K562 (cell line): Measurements from ENCODE around the gene SDS. TPM values are rescaled to one million over a fixed set of nuclear protein-coding genes. Genes with fewer than 3 reads are reported as not detected.

Source experiments
- ARID2 ChIP-seq: fragments of 450-650 bp; IDR thresholded peaks from 2 replicates; pipeline ENCODE4 v1.6.1; 2017; ENCODE audit warnings: antibody characterized with exemption, mild to moderate bottlenecking
- ATF4 ChIP-seq: fragments of 450-650 bp; formaldehyde crosslinking; IDR thresholded peaks from 2 replicates; pipeline ENCODE4 v1.4.0; 2022; ENCODE audit warnings: mild to moderate bottlenecking, moderate library complexity
- BRCA1 ChIP-seq, 2 experiments: fragments of 450-650 bp in 1 of 2; sonication (generic) in 1 of 2; formaldehyde crosslinking in 1 of 2; IDR thresholded peaks; 2 replicates each; pipeline versions ENCODE4 v1.5.0 to v1.6.1; 2017 to 2020; ENCODE audit warnings: mild to moderate bottlenecking in 1 of 2, missing genetic modification reagents in 1 of 2
- CBFB ChIP-seq: sonication (generic); formaldehyde crosslinking; IDR thresholded peaks from 2 replicates; pipeline ENCODE4 v1.4.0; 2020; ENCODE audit warnings: mild to moderate bottlenecking, missing genetic modification reagents
- CEBPB ChIP-seq: fragments of 450-650 bp; IDR thresholded peaks from 2 replicates; pipeline ENCODE4 v1.6.1; 2016; ENCODE audit warnings: missing genetic modification characterization, missing compliant biosample characterization
- CLOCK ChIP-seq: fragments of 250-450 bp; sonication (Bioruptor Pico); IDR thresholded peaks from 2 replicates; pipeline ENCODE4 v1.4.0; 2020; ENCODE audit warnings: mild to moderate bottlenecking, moderate library complexity, borderline replicate concordance
- MCM5 ChIP-seq: fragments of 450-650 bp; IDR thresholded peaks from 2 replicates; pipeline ENCODE4 v1.6.1; 2016; ENCODE audit warnings: low read depth
- NR2C2 ChIP-seq, 2 experiments: fragments of 200-800 bp in 1 of 2; sonication (Bioruptor generic) in 1 of 2; sonication (generic) in 1 of 2; formaldehyde crosslinking in 1 of 2; IDR thresholded peaks; 2 replicates each; pipeline versions ENCODE4 v1.6.1 to v1.8.0; 2016 to 2022; ENCODE audit warnings: mild to moderate bottlenecking in 1 of 2, missing compliant biosample characterization in 1 of 2, missing genetic modification characterization in 1 of 2, missing genetic modification reagents in 1 of 2
- PCBP1 ChIP-seq: fragments of 200-400 bp; formaldehyde crosslinking; IDR thresholded peaks from 2 replicates; pipeline ENCODE4 v1.6.1; 2018; ENCODE audit warnings: mild to moderate bottlenecking, low read depth, low read length; ENCODE audit not compliant: poor library complexity, severe bottlenecking
- TEAD2 ChIP-seq: fragments of 450-650 bp; IDR thresholded peaks from 2 replicates; pipeline ENCODE4 v1.6.1; 2016; ENCODE audit warnings: missing genetic modification characterization, control low read depth, missing compliant biosample characterization
- ZBTB11 ChIP-seq, 3 experiments: fragments of 200-800 bp in 1 of 3; fragments of 250-450 bp in 1 of 3; fragments of 450-650 bp in 1 of 3; sonication (Bioruptor Pico) in 1 of 3; sonication (Bioruptor generic) in 1 of 3; formaldehyde crosslinking in 1 of 3; IDR thresholded peaks; 2 replicates each; pipeline versions ENCODE4 v1.6.1 to v1.8.0; 2016 to 2022; ENCODE audit warnings: mild to moderate bottlenecking in 2 of 3, missing genetic modification characterization in 2 of 3, missing compliant biosample characterization in 1 of 3, moderate library complexity in 1 of 3
- ZNF384 ChIP-seq: IDR thresholded peaks from 2 replicates; pipeline ENCODE4 v1.6.1; 2012; ENCODE audit warnings: low read depth, low read length, improper control_type of control experiment
- polyA plus RNA-seq, 8 experiments: library from polyadenylated mRNA; depleted of rRNA in 4 of 8; stranded (reverse) in 5 of 8; unstranded in 3 of 8; fragments of >200 nt; fragmentation: Nextera tagmentation in 2 of 8; fragmentation: Illumina TruSeq in 1 of 8; extraction: Ambion mirVana in 2 of 8; extraction: Trizol in 1 of 8; gene quantifications; 2 replicates each; pipeline versions ENCODE4 v1.2.1 to v1.2.3, GENCODE V29; 2011 to 2014; ENCODE audit warnings: inconsistent platforms in 1 of 8, missing spikeins in 1 of 8
- total RNA-seq, 7 experiments: library from RNA; depleted of rRNA in 6 of 7; stranded (reverse); fragments of >200 nt in 6 of 7; fragmentation: Illumina TruSeq in 2 of 7; extraction: Trizol in 2 of 7; gene quantifications; 2 replicates each; pipeline versions ENCODE4 v1.2.1 to v1.2.3, GENCODE V29; 2011 to 2021; ENCODE audit warnings: low replicate concordance in 1 of 7
- TF ChIP-seq, protein P1 (sequence below): fragments of 250-450 bp; sonication (Bioruptor Pico); IDR thresholded peaks from 2 replicates; pipeline ENCODE4 v1.4.0; 2020

The SDS gene
- total and polyA plus RNA-seq, 9 of the 15 experiments (the other 6 are each of a cell fraction or from before 2014, with no cell fraction given), result 0.07 to 1.1 (median 0.12) TPM; not detected in 1

DNA sequence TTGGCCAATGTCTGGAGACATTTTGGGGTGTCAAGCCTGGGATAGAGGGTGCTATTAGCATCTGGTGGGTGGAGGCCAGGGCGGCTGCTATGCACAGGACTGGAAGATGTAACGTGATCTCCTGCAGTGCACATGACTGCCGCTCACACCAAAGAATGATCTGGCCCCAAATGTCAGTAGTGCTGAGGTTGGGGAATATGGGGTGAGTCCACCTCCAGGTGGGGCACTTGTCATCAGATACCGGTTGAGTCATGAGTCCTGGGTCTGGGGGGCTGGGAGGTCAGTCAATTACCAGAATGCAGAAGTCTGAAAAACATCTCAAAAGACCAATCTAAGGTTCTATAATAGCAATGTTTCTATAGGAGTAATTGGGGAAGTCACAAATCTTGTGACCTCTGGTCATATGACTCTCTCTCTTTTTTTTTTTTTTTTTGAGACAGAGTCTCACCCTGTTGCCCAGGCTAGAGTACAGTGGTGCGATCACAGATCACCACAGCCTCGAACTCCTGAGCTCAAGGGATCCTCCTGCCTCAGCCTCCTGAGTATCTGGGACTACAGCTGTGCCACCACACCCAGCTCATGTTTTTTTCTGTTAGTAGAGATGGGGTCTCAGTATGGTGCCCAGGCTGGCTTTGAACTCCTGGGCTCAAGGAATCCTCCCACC lies 12.5 kb upstream of the SDS start (continued):
- TF ChIP-seq, protein P1, sequence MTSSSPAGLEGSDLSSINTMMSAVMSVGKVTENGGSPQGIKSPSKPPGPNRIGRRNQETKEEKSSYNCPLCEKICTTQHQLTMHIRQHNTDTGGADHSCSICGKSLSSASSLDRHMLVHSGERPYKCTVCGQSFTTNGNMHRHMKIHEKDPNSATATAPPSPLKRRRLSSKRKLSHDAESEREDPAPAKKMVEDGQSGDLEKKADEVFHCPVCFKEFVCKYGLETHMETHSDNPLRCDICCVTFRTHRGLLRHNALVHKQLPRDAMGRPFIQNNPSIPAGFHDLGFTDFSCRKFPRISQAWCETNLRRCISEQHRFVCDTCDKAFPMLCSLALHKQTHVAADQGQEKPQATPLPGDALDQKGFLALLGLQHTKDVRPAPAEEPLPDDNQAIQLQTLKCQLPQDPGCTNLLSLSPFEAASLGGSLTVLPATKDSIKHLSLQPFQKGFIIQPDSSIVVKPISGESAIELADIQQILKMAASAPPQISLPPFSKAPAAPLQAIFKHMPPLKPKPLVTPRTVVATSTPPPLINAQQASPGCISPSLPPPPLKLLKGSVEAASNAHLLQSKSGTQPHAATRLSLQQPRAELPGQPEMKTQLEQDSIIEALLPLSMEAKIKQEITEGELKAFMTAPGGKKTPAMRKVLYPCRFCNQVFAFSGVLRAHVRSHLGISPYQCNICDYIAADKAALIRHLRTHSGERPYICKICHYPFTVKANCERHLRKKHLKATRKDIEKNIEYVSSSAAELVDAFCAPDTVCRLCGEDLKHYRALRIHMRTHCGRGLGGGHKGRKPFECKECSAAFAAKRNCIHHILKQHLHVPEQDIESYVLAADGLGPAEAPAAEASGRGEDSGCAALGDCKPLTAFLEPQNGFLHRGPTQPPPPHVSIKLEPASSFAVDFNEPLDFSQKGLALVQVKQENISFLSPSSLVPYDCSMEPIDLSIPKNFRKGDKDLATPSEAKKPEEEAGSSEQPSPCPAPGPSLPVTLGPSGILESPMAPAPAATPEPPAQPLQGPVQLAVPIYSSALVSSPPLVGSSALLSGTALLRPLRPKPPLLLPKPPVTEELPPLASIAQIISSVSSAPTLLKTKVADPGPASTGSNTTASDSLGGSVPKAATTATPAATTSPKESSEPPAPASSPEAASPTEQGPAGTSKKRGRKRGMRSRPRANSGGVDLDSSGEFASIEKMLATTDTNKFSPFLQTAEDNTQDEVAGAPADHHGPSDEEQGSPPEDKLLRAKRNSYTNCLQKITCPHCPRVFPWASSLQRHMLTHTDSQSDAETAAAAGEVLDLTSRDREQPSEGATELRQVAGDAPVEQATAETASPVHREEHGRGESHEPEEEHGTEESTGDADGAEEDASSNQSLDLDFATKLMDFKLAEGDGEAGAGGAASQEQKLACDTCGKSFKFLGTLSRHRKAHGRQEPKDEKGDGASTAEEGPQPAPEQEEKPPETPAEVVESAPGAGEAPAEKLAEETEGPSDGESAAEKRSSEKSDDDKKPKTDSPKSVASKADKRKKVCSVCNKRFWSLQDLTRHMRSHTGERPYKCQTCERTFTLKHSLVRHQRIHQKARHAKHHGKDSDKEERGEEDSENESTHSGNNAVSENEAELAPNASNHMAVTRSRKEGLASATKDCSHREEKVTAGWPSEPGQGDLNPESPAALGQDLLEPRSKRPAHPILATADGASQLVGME (CRISPR knock-in tag), result no peak
- 0 out of 2 replicates have a peak, but pooled peaks have one; percentile 3 for TF ChIP-seq TEAD2
- no peak for TF ChIP-seq MCM5
- no peak for TF ChIP-seq BRCA1 (IDR thresholded peaks at IDR 0.05)
- TF ChIP-seq BRCA1 (CRISPR knock-in tag; IDR thresholded peaks at IDR 0.05), result no peak
- no peak for TF ChIP-seq CEBPB (tag)
- TF ChIP-seq ATF4 (CRISPR knock-in tag), result no peak
- TF ChIP-seq ZNF384, result peak; percentile 92
- TF ChIP-seq PCBP1, result no peak
- TF ChIP-seq CLOCK (CRISPR knock-in tag), result no peak
- no peak for TF ChIP-seq ZBTB11 (CRISPR knock-in tag; IDR thresholded peaks at IDR 0.05)
- TF ChIP-seq CBFB (CRISPR knock-in tag), result no peak
- no peak for TF ChIP-seq ARID2
- TF ChIP-seq NR2C2 (CRISPR knock-in tag; IDR thresholded peaks at IDR 0.05), result no peak
- TF ChIP-seq NR2C2 (tag; IDR thresholded peaks at IDR 0.05), result peak; percentile 88
